ENCODE data around the gene AK4. TPM values are rescaled to one million over a fixed set of nuclear protein-coding genes. Genes with fewer than 3 reads are reported as not detected.
"Not testable (repeated sequence)": the region's sequence is repeated elsewhere in the genome, so short reads cannot be mapped to it uniquely, and the experiment has no call there.

Gene AK4
- total RNA-seq, 6 donors from 2014 or later = 0.44 to 7.0 (median 3.6) TPM

DNA sequence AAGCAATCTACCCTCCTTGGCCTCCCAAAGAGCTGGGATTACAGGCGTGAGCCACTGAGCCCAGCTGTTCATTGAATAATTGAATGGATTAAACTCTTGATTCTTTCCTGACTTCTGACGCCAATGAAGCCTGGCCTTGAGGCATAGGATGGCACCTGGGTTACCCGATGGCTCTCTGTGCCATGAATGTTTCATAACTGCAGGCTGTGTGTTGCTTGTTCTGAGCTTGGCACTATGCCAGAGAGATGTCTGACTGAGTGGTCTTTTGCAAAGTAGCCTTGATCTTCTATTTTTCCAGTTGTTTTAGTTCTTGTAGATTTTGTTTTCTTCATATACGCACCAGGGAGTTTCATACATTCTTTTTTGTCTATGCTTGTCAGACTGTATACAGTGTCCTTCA, 38.5 kb upstream of the AK4 start:
- TF ChIP-seq POLR2A (IDR thresholded peaks at IDR 0.05) (no peak), CTCF (IDR thresholded peaks at IDR 0.05) (no peak), EP300 (IDR thresholded peaks at IDR 0.05) (no peak), POLR2AphosphoS5 (IDR thresholded peaks at IDR 0.05) (no peak)
- Histone ChIP-seq H3K4me1 (peaks cover 0 to 4% (median 0%) of the 10 kb centered on the region in 4 donors), H3K4me3 (no peak overlapping the region), H3K27ac (no peak overlapping the region), H3K27me3 (no peaks in the 10 kb centered on the region), H3K9me3 (no peaks in the 10 kb centered on the region), H3K36me3 (no peaks in the 10 kb centered on the region)
- DNase-seq (no peak), ATAC-seq (ENCODE audit: low FRiP score in 2 of 2) (no peak)
- WGBS, 2 donors = 85 to 88% methylated on average over 4 of the region's 4 CpGs

- TF ChIP-seq EP300 (IDR thresholded peaks at IDR 0.05) (no peak), CTCF (IDR thresholded peaks at IDR 0.05) (no peak), POLR2A (IDR thresholded peaks at IDR 0.05) (no peak), POLR2AphosphoS5 (IDR thresholded peaks at IDR 0.05) (no peak)
- Histone ChIP-seq H3K36me3 (no peaks in the 10 kb centered on the region), H3K4me3 (no peak overlapping the region), H3K27ac (no peak overlapping the region), H3K27me3 (no peaks in the 10 kb centered on the region), H3K9me3 (no peaks in the 10 kb centered on the region), H3K4me1 (peaks cover 0 to 5% (median 0%) of the 10 kb centered on the region in 4 donors)
- WGBS, 2 donors = 59% methylated on average over 3 of the region's 3 CpGs
- DNase-seq = no peak
- no peak for ATAC-seq (ENCODE audit: low FRiP score in 2 of 2)
These were observed 35.2 kb upstream of the AK4 start for GRCh38 chr1:65112811-65113210.

DNA sequence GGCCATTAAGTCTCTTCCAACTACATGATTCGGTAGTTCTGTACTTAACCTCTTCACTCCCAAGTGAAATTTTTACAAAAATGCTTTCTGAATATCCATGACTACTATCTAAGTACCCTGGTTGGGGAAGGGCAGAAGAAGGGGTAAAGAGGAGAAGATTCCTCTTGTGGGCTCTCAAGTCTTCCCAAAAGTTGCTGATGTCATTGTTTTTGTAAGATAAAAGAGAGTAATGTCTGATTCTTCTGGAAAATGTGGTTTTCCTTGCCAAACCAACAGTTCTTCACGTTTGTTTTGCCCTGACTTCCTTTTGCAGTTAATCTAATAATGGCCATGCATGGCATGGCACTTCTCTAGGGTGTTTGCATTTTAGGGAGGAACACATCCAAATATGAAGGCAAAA, 34.7 kb upstream of the AK4 start:
- no peak for ATAC-seq (ENCODE audit: low FRiP score in 2 of 2)
- Histone ChIP-seq H3K27me3 (no peaks in the 10 kb centered on the region), H3K36me3 (no peaks in the 10 kb centered on the region), H3K9me3 (no peaks in the 10 kb centered on the region), H3K4me1 (peaks cover 0 to 5% (median 0%) of the 10 kb centered on the region in 4 donors), H3K4me3 (no peak overlapping the region), H3K27ac (no peak overlapping the region)
- DNase-seq = no peak
- TF ChIP-seq CTCF (IDR thresholded peaks at IDR 0.05) = no peak
- no peak for TF ChIP-seq POLR2A (IDR thresholded peaks at IDR 0.05)
- TF ChIP-seq EP300 (IDR thresholded peaks at IDR 0.05) = no peak
- no peak for TF ChIP-seq POLR2AphosphoS5 (IDR thresholded peaks at IDR 0.05)
- WGBS, 2 donors = 18 to 36% methylated on average over 2 of the region's 2 CpGs

- Histone ChIP-seq H3K27me3 (no peaks in the 10 kb centered on the region), H3K9me3 (no peaks in the 10 kb centered on the region), H3K4me3 (no peak overlapping the region), H3K36me3 (no peaks in the 10 kb centered on the region), H3K27ac (no peak overlapping the region), H3K4me1 (peaks cover 0 to 5% (median 0%) of the 10 kb centered on the region in 4 donors)
- 32 to 60% methylated on average over 4 of the region's 4 CpGs for WGBS, 2 donors
- TF ChIP-seq POLR2A (IDR thresholded peaks at IDR 0.05) = no peak
- TF ChIP-seq POLR2AphosphoS5 (IDR thresholded peaks at IDR 0.05) = no peak
- no peak for TF ChIP-seq EP300 (IDR thresholded peaks at IDR 0.05)
- TF ChIP-seq CTCF (IDR thresholded peaks at IDR 0.05) = no peak
- no peak for DNase-seq
- no peak for ATAC-seq (ENCODE audit: low FRiP score in 2 of 2)
These were observed 33.7 kb upstream of the AK4 start for GRCh38 chr1:65114322-65114721.

GRCh38 chr1:65119951-65120350, 28.1 kb upstream of the AK4 start:
- no peak for DNase-seq
- no peak for TF ChIP-seq EP300 (IDR thresholded peaks at IDR 0.05)
- no peak for TF ChIP-seq POLR2AphosphoS5 (IDR thresholded peaks at IDR 0.05)
- TF ChIP-seq CTCF (IDR thresholded peaks at IDR 0.05) = no peak
- no peak for TF ChIP-seq POLR2A (IDR thresholded peaks at IDR 0.05)
- Histone ChIP-seq H3K9me3 (no peaks in the 10 kb centered on the region), H3K4me1 (no peaks in the 10 kb centered on the region), H3K36me3 (no peaks in the 10 kb centered on the region), H3K27me3 (no peaks in the 10 kb centered on the region), H3K27ac (no peak overlapping the region), H3K4me3 (no peak overlapping the region)
- no peak for ATAC-seq (ENCODE audit: low FRiP score in 2 of 2)
- WGBS, 2 donors = 85 to 86% methylated on average over 4 of the region's 4 CpGs

DNA sequence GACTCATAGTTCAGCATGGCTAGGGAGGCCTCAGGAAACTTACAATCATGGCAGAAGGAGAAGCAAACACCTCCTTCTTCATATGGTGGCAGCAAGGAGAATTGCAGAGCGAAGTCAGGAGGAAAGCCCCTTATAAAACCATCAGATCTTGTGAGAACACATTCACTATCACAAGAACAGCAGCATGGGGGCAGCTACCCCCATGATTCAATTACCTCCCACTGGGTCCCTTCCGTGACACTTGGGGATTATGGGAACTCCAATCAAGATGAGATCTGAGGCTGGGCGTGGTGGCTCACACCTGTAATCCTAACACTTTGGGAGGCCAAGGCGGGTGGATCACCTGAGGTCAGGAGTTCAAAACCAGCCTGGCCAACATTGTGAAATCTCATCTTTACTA, 18.9 kb upstream of the AK4 start:
- H3K9me3 ChIP-seq; H3K27ac ChIP-seq; H3K4me3 ChIP-seq; DNase-seq; H3K36me3 ChIP-seq; ATAC-seq (ENCODE audit: low FRiP score in 2 of 2); H3K27me3 ChIP-seq; H3K4me1 ChIP-seq: not testable (repeated sequence)
- WGBS, 2 donors = 87 to 91% methylated on average over 4 of the region's 4 CpGs

All from upper lobe of left lung (tissue), 6 donors.